A673 (cell line): ENCODE results near the gene GAS2L2.

Source experiments
- EZH2 ChIP-seq: fragments of 200-600 bp; sonication (generic); IDR thresholded peaks from 2 replicates; pipeline ENCODE4 v1.6.1; 2017; ENCODE audit warnings: borderline replicate concordance, low read depth, mild to moderate bottlenecking, mixed read lengths, antibody characterized with exemption, low read length; ENCODE audit not compliant: poor library complexity, severe bottlenecking
- TF ChIP-seq, protein P1 (sequence below): fragments of 300-800, 200-600 bp; sonication (generic); conservative IDR thresholded peaks from 2 replicates; pipeline ENCODE4 v1.5.1; 2017; ENCODE audit warnings: low read depth, mild to moderate bottlenecking, antibody characterized with exemption, low read length, moderate library complexity, mixed read lengths

DNA sequence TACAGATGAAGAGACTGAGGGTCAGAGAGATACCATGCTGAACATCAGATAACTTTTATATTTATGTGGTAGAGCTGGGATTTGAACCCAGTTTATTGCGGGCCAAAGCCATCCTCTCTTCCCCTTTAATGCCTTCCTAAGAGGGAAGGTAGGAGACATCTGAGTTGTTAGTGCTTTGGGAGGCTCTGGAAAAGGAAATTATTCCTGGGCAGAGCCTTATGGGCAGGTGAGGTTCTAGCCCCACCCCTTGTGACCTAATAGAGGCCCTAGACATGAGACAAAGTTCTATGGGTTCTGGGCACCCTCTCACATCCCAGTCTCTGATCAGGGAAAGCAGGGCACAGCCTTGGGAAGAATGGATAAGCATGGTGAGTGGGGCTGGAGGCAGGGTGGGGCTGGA is 7.5 kb upstream of the GAS2L2 start, which contains the start of gene C17orf50:
- no peak for TF ChIP-seq EZH2
- TF ChIP-seq, protein P1, sequence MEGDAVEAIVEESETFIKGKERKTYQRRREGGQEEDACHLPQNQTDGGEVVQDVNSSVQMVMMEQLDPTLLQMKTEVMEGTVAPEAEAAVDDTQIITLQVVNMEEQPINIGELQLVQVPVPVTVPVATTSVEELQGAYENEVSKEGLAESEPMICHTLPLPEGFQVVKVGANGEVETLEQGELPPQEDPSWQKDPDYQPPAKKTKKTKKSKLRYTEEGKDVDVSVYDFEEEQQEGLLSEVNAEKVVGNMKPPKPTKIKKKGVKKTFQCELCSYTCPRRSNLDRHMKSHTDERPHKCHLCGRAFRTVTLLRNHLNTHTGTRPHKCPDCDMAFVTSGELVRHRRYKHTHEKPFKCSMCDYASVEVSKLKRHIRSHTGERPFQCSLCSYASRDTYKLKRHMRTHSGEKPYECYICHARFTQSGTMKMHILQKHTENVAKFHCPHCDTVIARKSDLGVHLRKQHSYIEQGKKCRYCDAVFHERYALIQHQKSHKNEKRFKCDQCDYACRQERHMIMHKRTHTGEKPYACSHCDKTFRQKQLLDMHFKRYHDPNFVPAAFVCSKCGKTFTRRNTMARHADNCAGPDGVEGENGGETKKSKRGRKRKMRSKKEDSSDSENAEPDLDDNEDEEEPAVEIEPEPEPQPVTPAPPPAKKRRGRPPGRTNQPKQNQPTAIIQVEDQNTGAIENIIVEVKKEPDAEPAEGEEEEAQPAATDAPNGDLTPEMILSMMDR: no peak
